DOHH2 (cell line): ENCODE data around the gene PLPPR1.

Experiments used
- EZH2phosphoT487 ChIP-seq: fragments of 200-600 bp; sonication (generic); IDR thresholded peaks from 2 replicates; pipeline ENCODE4 v1.6.1; 2017; ENCODE audit warnings: borderline replicate concordance, mild to moderate bottlenecking, antibody characterized with exemption, low read length, moderate library complexity, mixed read lengths
- TF ChIP-seq, protein P1 (sequence below): fragments of 200-600 bp; sonication (generic); IDR thresholded peaks from one replicate; pipeline ENCODE4 v1.5.1; 2014; ENCODE audit warnings: antibody characterized with exemption, mild to moderate bottlenecking, low read depth, low read length; ENCODE audit not compliant: poor library complexity, severe bottlenecking

DNA sequence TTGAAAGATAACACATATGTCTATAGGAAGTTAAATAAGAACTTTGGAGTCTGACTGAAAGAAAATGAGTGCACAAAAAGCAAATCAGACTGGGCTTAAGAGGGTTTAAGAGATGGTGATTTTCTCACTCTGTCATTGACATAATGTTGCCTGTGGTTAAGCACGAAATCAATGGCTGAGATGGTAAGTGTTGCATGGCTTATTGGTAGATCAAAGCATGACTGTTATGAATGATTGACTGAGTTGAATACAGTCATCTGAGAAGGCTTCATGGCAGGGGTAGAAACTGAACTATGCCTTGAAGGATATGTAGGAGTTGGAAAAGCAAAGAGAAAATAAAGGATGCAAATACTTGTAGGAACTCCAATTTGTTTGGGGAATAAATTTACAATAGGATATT lies 136.6 kb downstream of the PLPPR1 start:
- TF ChIP-seq, protein P1, sequence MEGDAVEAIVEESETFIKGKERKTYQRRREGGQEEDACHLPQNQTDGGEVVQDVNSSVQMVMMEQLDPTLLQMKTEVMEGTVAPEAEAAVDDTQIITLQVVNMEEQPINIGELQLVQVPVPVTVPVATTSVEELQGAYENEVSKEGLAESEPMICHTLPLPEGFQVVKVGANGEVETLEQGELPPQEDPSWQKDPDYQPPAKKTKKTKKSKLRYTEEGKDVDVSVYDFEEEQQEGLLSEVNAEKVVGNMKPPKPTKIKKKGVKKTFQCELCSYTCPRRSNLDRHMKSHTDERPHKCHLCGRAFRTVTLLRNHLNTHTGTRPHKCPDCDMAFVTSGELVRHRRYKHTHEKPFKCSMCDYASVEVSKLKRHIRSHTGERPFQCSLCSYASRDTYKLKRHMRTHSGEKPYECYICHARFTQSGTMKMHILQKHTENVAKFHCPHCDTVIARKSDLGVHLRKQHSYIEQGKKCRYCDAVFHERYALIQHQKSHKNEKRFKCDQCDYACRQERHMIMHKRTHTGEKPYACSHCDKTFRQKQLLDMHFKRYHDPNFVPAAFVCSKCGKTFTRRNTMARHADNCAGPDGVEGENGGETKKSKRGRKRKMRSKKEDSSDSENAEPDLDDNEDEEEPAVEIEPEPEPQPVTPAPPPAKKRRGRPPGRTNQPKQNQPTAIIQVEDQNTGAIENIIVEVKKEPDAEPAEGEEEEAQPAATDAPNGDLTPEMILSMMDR, result no peak
- TF ChIP-seq EZH2phosphoT487, result no peak
